Erythroblast (primary cell): ENCODE data around the gene CSNK1D.

ENCODE experiments used
- GATA1 ChIP-seq: IDR thresholded peaks from 2 replicates; pipeline ENCODE4 v1.6.1; 2011; ENCODE audit warnings: low read depth, mild to moderate bottlenecking, control low read depth, low read length, moderate library complexity
- POLR2A ChIP-seq: IDR thresholded peaks from 2 replicates; pipeline ENCODE4 v1.6.1; 2011; ENCODE audit warnings: mild to moderate bottlenecking, low read length

GRCh38 chr17:82226809-82227628 is 46.5 kb downstream of the CSNK1D start:
- no peak for TF ChIP-seq POLR2A
- TF ChIP-seq GATA1, result no peak
